ENCODE results near the gene NRG3. TPM values are rescaled to one million over a fixed set of nuclear protein-coding genes. Genes with fewer than 3 reads are reported as not detected.
A peak's percentile ranks its signal among the peaks of the same experiment; 100 is the strongest.

Gene NRG3
- total and polyA plus RNA-seq, 5 donors: 0.23 to 3.4 (median 1.4) TPM

DNA sequence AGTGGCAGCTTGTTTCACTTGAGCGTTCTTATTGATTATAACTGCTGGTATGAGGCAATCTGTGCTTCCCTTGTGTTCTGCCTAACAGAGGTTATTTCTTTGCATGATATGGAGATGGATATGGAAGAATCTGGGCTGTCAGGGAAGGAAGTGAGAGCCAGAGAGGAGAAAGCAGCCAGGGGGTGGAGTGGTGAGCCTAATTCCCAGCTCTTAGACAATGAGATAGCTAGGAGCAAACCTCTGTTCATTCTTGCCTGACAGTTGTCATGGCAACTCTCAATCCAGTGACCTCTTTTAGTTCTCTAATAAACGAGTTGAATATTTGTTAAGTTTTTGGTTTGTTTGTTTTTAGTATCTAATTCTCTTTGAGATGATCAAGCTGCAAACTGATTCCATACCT lies 214.3 kb downstream of the NRG3 start:
- Histone ChIP-seq H3K9me3 (ENCODE audit: control insufficient read depth, low read length) (no peaks in the 10 kb centered on the region), H3K27me3 (ENCODE audit: control insufficient read depth, insufficient read depth) (no peaks in the 10 kb centered on the region), H3K4me1 (ENCODE audit: control insufficient read depth, insufficient read depth, low read length) (no peaks in the 10 kb centered on the region), H3K4me3 (ENCODE audit: low read length) (no peak overlapping the region), H3K27ac (ENCODE audit: low read length) (no peak overlapping the region)
- DNase-seq (no peak), ATAC-seq (no peak)
- WGBS: 29% methylated on average over 2 of the region's 2 CpGs
- intact Hi-C loops (cut with DNase I): no loop called here

DNA sequence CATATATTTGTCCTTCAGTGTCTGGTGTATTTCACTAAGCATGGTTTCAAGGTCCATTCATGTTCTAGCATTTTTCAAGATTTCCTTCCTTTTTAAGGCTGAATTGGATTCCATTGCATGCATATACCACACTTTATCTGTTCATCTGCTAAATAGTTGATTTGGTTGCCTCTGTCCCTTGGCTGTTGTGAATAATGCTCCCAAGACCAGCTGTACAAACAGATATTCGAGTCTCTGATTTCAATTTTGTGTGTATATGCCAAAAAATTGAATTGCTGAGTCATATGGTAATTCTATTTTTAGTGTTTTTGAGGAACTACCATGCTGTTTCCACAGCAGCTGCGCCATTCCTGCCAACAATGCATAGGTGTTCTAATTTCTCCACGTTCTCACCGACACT lies 216.4 kb downstream of the NRG3 start:
- Histone ChIP-seq H3K27me3 (ENCODE audit: control insufficient read depth, insufficient read depth) (no peaks in the 10 kb centered on the region), H3K4me3 (ENCODE audit: low read length) (no peak overlapping the region), H3K9me3 (ENCODE audit: control insufficient read depth, low read length) (no peaks in the 10 kb centered on the region), H3K27ac (ENCODE audit: low read length) (no peak overlapping the region), H3K4me1 (ENCODE audit: control insufficient read depth, insufficient read depth, low read length) (no peaks in the 10 kb centered on the region)
- DNase-seq: no peak
- ATAC-seq: no peak
- intact Hi-C loops (cut with DNase I): no loop called here
- 77% methylated on average over 4 of the region's 4 CpGs for WGBS

- Histone ChIP-seq H3K4me1 (ENCODE audit: control insufficient read depth, insufficient read depth, low read length) (no peaks in the 10 kb centered on the region), H3K27me3 (ENCODE audit: control insufficient read depth, insufficient read depth) (no peaks in the 10 kb centered on the region), H3K27ac (ENCODE audit: low read length) (no peak overlapping the region), H3K9me3 (ENCODE audit: control insufficient read depth, low read length) (no peaks in the 10 kb centered on the region), H3K4me3 (ENCODE audit: low read length) (no peak overlapping the region)
- no peak for ATAC-seq
- WGBS: 45% methylated on average over 2 of the region's 2 CpGs
- intact Hi-C loops (cut with DNase I): no loop called here
- DNase-seq: no peak
Measured at GRCh38 chr10:82092111-82092510, 217.1 kb downstream of the NRG3 start.

DNA sequence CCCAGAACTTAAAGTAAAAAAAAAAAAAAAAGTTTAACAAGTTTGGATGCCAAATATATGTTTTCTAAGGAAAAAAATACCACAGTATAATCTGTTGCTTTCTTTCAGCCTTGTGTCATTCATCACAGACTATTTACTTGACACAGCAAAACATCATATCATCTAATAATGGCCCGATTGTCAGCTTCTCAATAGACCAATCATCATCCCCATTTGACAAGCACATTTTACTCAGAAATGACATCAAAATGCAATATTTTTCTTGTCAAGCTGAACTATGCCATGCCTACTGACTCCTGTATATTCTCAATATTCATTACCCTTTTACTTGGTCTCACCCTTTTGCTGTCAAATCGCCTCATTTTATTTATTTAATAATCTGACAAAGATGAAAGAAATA lies 249.7 kb downstream of the NRG3 start:
- intact Hi-C loops (cut with DNase I): no loop called here

DNA sequence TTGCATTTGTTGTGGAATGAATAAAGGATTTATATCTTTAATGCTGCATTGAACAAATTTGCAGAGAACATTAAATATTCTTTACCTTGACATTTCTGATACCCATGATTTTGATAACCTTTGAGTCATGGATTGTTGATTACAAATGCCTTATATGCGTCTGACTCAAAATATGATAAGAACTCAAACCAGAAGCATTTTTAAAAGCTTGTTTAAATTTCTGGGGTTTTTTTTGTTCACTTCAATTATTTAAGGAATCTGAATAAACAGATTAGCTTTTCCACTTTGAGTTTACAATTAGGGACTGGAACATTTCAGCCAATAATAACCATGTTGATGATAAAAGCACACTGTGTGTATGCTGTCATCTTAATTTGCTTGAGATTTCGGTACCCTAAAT lies 253.5 kb downstream of the NRG3 start:
- ATAC-seq: no peak
- WGBS: 45% methylated on average over 2 of the region's 2 CpGs

More for the DNA sequence above, 249.7 kb downstream of the NRG3 start:
- Histone ChIP-seq H3K4me3 (ENCODE audit: low read length) (no peak overlapping the region), H3K4me1 (ENCODE audit: control insufficient read depth, insufficient read depth, low read length) (no peaks in the 10 kb centered on the region), H3K9me3 (ENCODE audit: control insufficient read depth, low read length) (no peaks in the 10 kb centered on the region), H3K27ac (ENCODE audit: low read length) (no peak overlapping the region), H3K27me3 (ENCODE audit: control insufficient read depth, insufficient read depth) (no peaks in the 10 kb centered on the region)
- ATAC-seq: no peak
- WGBS: 76% methylated on average over 2 of the region's 2 CpGs
- no peak for DNase-seq

DNA sequence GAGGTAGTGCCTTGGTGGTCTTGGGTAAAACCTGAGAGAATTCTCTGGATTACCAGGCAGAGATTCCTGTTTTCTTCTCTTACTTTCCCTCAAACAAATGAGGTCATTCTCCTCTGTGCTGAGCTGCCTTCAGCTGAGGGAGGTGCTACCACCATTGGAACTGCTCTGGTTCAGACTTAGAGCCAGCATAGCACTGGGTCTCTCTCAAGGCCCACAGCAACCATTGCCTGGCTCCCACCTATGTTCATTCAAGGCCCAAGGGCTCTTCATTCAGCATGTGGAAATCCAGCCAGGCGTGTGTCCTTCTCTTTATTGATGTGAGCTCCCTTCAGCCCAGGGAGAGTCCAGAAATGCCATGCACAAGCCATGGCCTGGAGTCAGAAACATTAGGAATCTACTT lies 261.1 kb downstream of the NRG3 start:
- Histone ChIP-seq H3K9me3 (ENCODE audit: control insufficient read depth, low read length) (no peaks in the 10 kb centered on the region), H3K27me3 (ENCODE audit: control insufficient read depth, insufficient read depth) (no peaks in the 10 kb centered on the region), H3K27ac (ENCODE audit: low read length) (no peak overlapping the region), H3K4me1 (ENCODE audit: control insufficient read depth, insufficient read depth, low read length) (no peaks in the 10 kb centered on the region), H3K4me3 (ENCODE audit: low read length) (no peak overlapping the region)
- ATAC-seq (no peak), DNase-seq (no peak)
- intact Hi-C loops (cut with DNase I): no loop called here
- WGBS: 62% methylated on average over 1 of the region's 1 CpG

More for the DNA sequence above, 253.5 kb downstream of the NRG3 start:
- Histone ChIP-seq H3K4me1 (ENCODE audit: control insufficient read depth, insufficient read depth, low read length) (no peaks in the 10 kb centered on the region), H3K9me3 (ENCODE audit: control insufficient read depth, low read length) (no peaks in the 10 kb centered on the region), H3K27me3 (ENCODE audit: control insufficient read depth, insufficient read depth) (no peaks in the 10 kb centered on the region), H3K4me3 (ENCODE audit: low read length) (no peak overlapping the region), H3K27ac (ENCODE audit: low read length) (no peak overlapping the region)
- intact Hi-C loops (cut with DNase I): no loop called here
- no peak for DNase-seq

DNA sequence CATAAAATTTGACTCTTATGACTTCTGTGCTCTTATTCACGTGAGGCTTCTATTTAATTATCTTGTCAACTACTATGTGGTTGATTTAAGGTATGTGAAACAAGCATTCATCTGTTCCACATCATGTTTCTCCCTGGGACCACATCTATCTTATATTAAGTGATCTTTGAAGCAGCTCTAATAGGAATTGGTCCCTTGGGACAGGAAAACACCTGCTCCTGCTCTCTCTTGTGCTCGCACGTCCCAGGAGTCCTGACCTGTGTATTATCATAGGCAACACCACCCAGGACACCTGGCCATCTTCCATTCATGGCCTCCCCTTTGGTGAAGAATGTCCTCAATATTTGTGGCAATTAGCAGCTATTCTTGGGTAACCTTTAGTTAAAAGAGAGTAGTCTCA lies 269.2 kb downstream of the NRG3 start:
- WGBS: 81% methylated on average over 3 of the region's 3 CpGs
- Histone ChIP-seq H3K4me1 (ENCODE audit: control insufficient read depth, insufficient read depth, low read length) (no peaks in the 10 kb centered on the region), H3K4me3 (ENCODE audit: low read length) (no peak overlapping the region), H3K27me3 (ENCODE audit: control insufficient read depth, insufficient read depth) (no peaks in the 10 kb centered on the region), H3K27ac (ENCODE audit: low read length) (no peak overlapping the region), H3K9me3 (ENCODE audit: control insufficient read depth, low read length) (no peaks in the 10 kb centered on the region)
- intact Hi-C loops (cut with DNase I): no loop called here
- no peak for ATAC-seq
- DNase-seq: no peak

DNA sequence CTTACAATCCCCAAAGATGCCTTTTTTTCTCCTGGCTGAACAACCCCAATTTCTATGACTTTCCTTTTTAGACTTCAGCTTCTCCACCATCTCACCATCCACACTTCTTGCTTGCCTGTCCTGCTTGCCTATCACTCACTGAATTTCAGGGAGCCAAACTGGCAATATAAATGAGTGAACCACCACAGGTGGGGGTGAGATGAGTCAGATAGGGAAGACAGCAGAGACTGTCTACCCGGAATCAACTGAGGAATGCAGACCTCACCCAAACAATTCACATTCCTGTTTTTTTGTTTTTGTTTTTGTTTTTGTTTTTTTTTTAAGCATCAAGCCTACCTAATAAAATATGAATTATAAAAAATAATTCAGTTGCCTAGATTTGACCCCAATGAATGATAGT lies 273.8 kb downstream of the NRG3 start:
- H3K27ac ChIP-seq (ENCODE audit: low read length): no peak overlapping the region
- ATAC-seq: no peak
- 77% methylated on average over 1 of the region's 1 CpG for WGBS
- intact Hi-C loops (cut with DNase I): no loop called here
- H3K27me3 ChIP-seq (ENCODE audit: control insufficient read depth, insufficient read depth): no peaks in the 10 kb centered on the region
- DNase-seq: no peak
- no peaks in the 10 kb centered on the region for H3K9me3 ChIP-seq (ENCODE audit: control insufficient read depth, low read length)
- H3K4me3 ChIP-seq (ENCODE audit: low read length): no peak overlapping the region
- no peaks in the 10 kb centered on the region for H3K4me1 ChIP-seq (ENCODE audit: control insufficient read depth, insufficient read depth, low read length)

DNA sequence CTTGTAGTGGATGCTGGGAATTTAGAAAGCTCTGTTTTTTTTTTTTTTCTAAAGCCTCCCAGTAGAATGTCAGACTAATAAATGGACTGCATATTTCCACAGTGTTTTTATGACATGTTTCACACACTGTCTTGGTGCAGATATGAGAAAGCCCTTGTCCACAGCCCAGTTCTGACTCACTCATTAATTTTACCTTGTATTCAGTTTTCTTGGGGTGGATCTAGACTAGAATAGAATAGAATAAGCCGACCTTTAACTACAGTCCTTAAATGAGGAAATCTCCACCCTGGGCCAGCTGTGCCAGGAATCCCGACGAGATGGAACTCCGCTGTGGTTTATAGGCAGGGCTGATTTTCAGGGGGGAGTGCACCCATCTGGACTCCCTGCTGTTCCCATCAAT lies 274.7 kb downstream of the NRG3 start:
- whole genome bisulfite sequencing: 33% methylated on average over 4 of the region's 4 CpGs
- Histone ChIP-seq H3K4me3 (ENCODE audit: low read length) (no peak overlapping the region), H3K27me3 (ENCODE audit: control insufficient read depth, insufficient read depth) (no peaks in the 10 kb centered on the region), H3K27ac (ENCODE audit: low read length) (no peak overlapping the region), H3K9me3 (ENCODE audit: control insufficient read depth, low read length) (no peaks in the 10 kb centered on the region), H3K4me1 (ENCODE audit: control insufficient read depth, insufficient read depth, low read length) (no peaks in the 10 kb centered on the region)
- intact Hi-C loops (cut with DNase I): no loop called here
- peak in 1 of 2 donors; percentile 87 for ATAC-seq
- DNase-seq: no peak

- H3K4me3 ChIP-seq (ENCODE audit: low read length): no peak overlapping the region
Measured at GRCh38 chr10:82150123-82150900, 275.3 kb downstream of the NRG3 start.

DNA sequence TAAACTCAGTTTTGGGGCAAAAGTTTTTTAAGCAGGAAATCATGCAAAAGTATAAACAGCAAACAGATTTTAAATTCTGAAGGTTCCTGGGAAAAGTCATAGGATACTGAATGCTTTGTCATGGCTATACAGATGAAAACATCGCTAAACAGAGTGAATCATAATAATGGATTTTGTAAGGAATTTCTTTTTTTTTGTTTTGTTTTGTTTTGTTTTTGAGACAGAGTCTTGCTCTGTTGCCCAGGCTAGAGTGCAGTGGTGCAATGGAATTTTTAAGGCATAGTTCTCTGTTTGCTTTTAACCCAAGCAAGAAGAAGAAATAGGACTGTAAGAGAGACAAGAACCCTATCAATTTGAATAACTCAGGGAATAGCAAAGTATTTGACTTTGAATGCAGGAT lies 285.3 kb downstream of the NRG3 start:
- Histone ChIP-seq H3K4me1 (ENCODE audit: control insufficient read depth, insufficient read depth, low read length) (no peaks in the 10 kb centered on the region), H3K27me3 (ENCODE audit: control insufficient read depth, insufficient read depth) (no peaks in the 10 kb centered on the region), H3K9me3 (ENCODE audit: control insufficient read depth, low read length) (no peaks in the 10 kb centered on the region), H3K4me3 (ENCODE audit: low read length) (no peak overlapping the region), H3K27ac (ENCODE audit: low read length) (no peak overlapping the region)
- 94% methylated on average over 1 of the region's 1 CpG for WGBS
- DNase-seq: no peak
- no peak for ATAC-seq
- intact Hi-C loops (cut with DNase I): no loop called here

More at GRCh38 chr10:82150123-82150900, 275.3 kb downstream of the NRG3 start:
- Histone ChIP-seq H3K9me3 (ENCODE audit: control insufficient read depth, low read length) (no peaks in the 10 kb centered on the region), H3K27me3 (ENCODE audit: control insufficient read depth, insufficient read depth) (no peaks in the 10 kb centered on the region), H3K27ac (ENCODE audit: low read length) (no peak overlapping the region), H3K4me1 (ENCODE audit: control insufficient read depth, insufficient read depth, low read length) (no peaks in the 10 kb centered on the region)
- intact Hi-C loops (cut with DNase I): no loop called here
- DNase-seq (peak; percentile 27 to 50 (median 48)), ATAC-seq (peak in 1 of 2 donors; percentile 70)
- 44% methylated on average over 9 of the region's 9 CpGs for WGBS

- Histone ChIP-seq H3K9me3 (ENCODE audit: control insufficient read depth, low read length) (no peaks in the 10 kb centered on the region), H3K4me1 (ENCODE audit: control insufficient read depth, insufficient read depth, low read length) (no peaks in the 10 kb centered on the region), H3K27me3 (ENCODE audit: control insufficient read depth, insufficient read depth) (no peaks in the 10 kb centered on the region), H3K4me3 (ENCODE audit: low read length) (no peak overlapping the region), H3K27ac (ENCODE audit: low read length) (no peak overlapping the region)
- no peak for ATAC-seq
- intact Hi-C loops (cut with DNase I): no loop called here
- no peak for DNase-seq
- 68% methylated on average over 2 of the region's 2 CpGs for WGBS
Measured at GRCh38 chr10:82161264-82161663, 286.3 kb downstream of the NRG3 start.
